HL-60 (cell line): ENCODE measurements around the gene TOR1AIP1.

Experiments used
- POLR2AphosphoS5 ChIP-seq: IDR thresholded peaks from 2 replicates; pipeline ENCODE4 v1.6.1; 2012; ENCODE audit warnings: low read depth
- TF ChIP-seq, protein P1 (sequence below): IDR thresholded peaks from one replicate; pipeline ENCODE4 v1.5.1; 2011; ENCODE audit warnings: low read length, control low read depth, inconsistent platforms; ENCODE audit not compliant: insufficient read depth
- TF ChIP-seq, protein P2 (sequence below): IDR thresholded peaks from 2 replicates; pipeline ENCODE4 v1.6.1; 2012; ENCODE audit warnings: low read depth; ENCODE audit not compliant: insufficient replicate concordance

DNA sequence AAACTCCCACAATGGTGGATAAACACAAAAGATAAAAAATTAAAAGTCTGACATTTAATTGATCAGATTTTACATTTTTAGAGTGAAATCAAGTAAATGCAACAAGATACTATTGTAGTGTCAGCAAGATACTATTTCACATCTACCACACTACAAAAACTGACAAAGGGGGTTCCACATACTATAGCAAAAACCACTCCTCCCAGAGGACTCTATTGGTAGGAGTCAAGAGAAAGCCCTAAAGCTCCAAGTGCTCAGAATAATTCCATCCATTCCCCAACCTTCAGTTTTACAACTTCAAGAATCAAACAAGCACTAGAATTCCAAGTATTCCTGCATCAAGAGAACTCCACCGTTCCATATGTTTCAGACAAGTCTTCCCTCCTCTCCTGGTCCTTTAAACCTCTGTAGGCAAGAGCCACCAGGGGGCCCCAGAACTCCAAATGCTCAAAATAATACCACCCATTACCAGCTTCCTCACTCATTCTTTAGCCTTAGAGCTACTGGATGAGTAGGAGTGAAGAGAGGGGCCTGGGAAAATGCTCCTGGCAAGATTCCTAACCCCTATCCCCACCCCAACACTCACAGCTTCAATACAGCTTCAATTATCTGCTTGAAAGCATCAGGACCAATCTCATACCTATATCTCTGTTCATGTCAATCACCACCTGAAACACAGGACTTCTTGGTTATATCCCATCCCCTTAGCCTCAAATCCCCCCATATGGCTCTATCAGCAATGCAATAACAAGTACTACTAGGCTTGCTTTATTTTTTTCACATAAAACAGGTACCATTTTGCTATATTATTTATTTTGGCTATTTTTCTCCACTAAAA is 14.4 kb upstream of the TOR1AIP1 start:
- TF ChIP-seq, protein P1, sequence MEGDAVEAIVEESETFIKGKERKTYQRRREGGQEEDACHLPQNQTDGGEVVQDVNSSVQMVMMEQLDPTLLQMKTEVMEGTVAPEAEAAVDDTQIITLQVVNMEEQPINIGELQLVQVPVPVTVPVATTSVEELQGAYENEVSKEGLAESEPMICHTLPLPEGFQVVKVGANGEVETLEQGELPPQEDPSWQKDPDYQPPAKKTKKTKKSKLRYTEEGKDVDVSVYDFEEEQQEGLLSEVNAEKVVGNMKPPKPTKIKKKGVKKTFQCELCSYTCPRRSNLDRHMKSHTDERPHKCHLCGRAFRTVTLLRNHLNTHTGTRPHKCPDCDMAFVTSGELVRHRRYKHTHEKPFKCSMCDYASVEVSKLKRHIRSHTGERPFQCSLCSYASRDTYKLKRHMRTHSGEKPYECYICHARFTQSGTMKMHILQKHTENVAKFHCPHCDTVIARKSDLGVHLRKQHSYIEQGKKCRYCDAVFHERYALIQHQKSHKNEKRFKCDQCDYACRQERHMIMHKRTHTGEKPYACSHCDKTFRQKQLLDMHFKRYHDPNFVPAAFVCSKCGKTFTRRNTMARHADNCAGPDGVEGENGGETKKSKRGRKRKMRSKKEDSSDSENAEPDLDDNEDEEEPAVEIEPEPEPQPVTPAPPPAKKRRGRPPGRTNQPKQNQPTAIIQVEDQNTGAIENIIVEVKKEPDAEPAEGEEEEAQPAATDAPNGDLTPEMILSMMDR = peak; percentile 61
- no peak for TF ChIP-seq POLR2AphosphoS5
- TF ChIP-seq, protein P2, sequence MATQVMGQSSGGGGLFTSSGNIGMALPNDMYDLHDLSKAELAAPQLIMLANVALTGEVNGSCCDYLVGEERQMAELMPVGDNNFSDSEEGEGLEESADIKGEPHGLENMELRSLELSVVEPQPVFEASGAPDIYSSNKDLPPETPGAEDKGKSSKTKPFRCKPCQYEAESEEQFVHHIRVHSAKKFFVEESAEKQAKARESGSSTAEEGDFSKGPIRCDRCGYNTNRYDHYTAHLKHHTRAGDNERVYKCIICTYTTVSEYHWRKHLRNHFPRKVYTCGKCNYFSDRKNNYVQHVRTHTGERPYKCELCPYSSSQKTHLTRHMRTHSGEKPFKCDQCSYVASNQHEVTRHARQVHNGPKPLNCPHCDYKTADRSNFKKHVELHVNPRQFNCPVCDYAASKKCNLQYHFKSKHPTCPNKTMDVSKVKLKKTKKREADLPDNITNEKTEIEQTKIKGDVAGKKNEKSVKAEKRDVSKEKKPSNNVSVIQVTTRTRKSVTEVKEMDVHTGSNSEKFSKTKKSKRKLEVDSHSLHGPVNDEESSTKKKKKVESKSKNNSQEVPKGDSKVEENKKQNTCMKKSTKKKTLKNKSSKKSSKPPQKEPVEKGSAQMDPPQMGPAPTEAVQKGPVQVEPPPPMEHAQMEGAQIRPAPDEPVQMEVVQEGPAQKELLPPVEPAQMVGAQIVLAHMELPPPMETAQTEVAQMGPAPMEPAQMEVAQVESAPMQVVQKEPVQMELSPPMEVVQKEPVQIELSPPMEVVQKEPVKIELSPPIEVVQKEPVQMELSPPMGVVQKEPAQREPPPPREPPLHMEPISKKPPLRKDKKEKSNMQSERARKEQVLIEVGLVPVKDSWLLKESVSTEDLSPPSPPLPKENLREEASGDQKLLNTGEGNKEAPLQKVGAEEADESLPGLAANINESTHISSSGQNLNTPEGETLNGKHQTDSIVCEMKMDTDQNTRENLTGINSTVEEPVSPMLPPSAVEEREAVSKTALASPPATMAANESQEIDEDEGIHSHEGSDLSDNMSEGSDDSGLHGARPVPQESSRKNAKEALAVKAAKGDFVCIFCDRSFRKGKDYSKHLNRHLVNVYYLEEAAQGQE = no peak
